Measurements from ENCODE around the gene MS4A6A. TPM values are rescaled to one million over a fixed set of nuclear protein-coding genes. Genes with fewer than 3 reads are reported as not detected.

The MS4A6A gene
- total and polyA plus RNA-seq, 2 donors (not counting 3 experiments of a cell fraction or from before 2014, with no cell fraction given), result 2.7 to 5.0 TPM

DNA sequence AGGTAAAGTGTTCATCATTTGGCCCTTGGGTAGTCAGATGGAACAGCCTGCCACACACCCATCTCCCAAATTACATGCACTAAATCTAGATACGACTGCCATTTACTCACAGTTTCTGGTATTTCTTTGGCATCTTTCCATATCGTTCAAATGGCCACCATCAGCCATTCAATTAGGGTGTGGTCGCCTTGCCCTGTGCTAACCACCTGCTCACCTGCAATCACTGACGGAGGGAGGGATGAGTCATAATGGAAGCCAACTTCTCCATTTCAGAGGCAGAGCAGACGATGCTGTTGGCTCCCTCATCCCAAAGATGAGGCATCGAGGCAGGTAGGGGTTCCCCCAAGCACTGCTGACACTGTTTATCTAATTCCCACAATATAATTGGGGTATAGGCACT, 14.6 kb downstream of the MS4A6A start:
- no peak overlapping the region for H3K4me2 ChIP-seq (ENCODE audit: insufficient read depth, low read length)
- no peaks in the 10 kb centered on the region for H3K36me3 ChIP-seq (ENCODE audit: control insufficient read depth in 2 of 2, extremely low read depth in 1 of 2, insufficient read depth in 2 of 2, low read length in 2 of 2)
- H3K9ac ChIP-seq (replicated peaks; ENCODE audit: extremely low read depth, insufficient read depth, low read length), result no peak overlapping the region
- peak overlapping the region; percentile 86 for H3K27ac ChIP-seq (ENCODE audit: insufficient read depth, low read depth, low read length)
- H4K20me1 ChIP-seq (replicated peaks; ENCODE audit: control insufficient read depth, extremely low read depth, insufficient read depth, low read length), result no peaks in the 10 kb centered on the region
- intact Hi-C loops (cut with micrococcal nuclease), result loop anchor here (2.0 kb wide), 2 partner anchors 176 to 202 kb away; no protein-coding TSS in a partner anchor
- no peak overlapping the region for H2AFZ ChIP-seq (ENCODE audit: low read depth, low read length)
- no peaks in the 10 kb centered on the region for H3K9me1 ChIP-seq (replicated peaks; ENCODE audit: control insufficient read depth, extremely low read depth, insufficient read depth, low read length)
- no peaks in the 10 kb centered on the region for H3K9me3 ChIP-seq (replicated peaks; ENCODE audit: control insufficient read depth, insufficient read depth, low read length)
- H3K4me1 ChIP-seq (ENCODE audit: control insufficient read depth, extremely low read depth, insufficient read depth, low read length), result peaks cover 46% of the 10 kb centered on the region
- FAIRE-seq, result no peak
- dilution Hi-C loops (cut with MboI; ENCODE audit: extremely low pct_ligation_motif_present, low sequenced_read_pairs), result no loop called here
- POLR2A ChIA-PET, result no interaction called here
- no TSS peak for BruUV-seq (replicated peaks)
- DNase-seq (ENCODE audit: low read depth, low spot score), result no peak
- CTCF ChIA-PET, result interaction anchor here (1.1 to 5.3 kb wide), 6 partner anchors 8 to 358 kb away, joined by 3 to 217 read pairs (median 18); partner anchors contain the start of gene MRPL16
- H3K27me3 ChIP-seq (ENCODE audit: control insufficient read depth in 2 of 2, insufficient read depth in 2 of 2, low read length in 2 of 2), result no peaks in the 10 kb centered on the region
- H3K79me2 ChIP-seq (ENCODE audit: control insufficient read depth, insufficient read depth, low read length), result no peaks in the 10 kb centered on the region
- no peak overlapping the region for H3K4me3 ChIP-seq (replicated peaks in 1 of 3; ENCODE audit: insufficient read depth in 1 of 3, low read depth in 1 of 3, low read length in 3 of 3)
- no peak for TF ChIP-seq GATA2 (IDR thresholded peaks at IDR 0.05; ENCODE audit: insufficient read depth, insufficient read length, low read depth, low read length)
- no peak for TF ChIP-seq POLR2AphosphoS5 (IDR thresholded peaks at IDR 0.05; ENCODE audit: insufficient read depth, low read depth, low read length)
- no peak for TF ChIP-seq MYC (IDR thresholded peaks at IDR 0.05; ENCODE audit: low read depth, low read length)
- no peak for TF ChIP-seq FOS (IDR thresholded peaks at IDR 0.05; ENCODE audit: borderline replicate concordance, insufficient read depth, low read length)
- TF ChIP-seq JUN (IDR thresholded peaks at IDR 0.05; ENCODE audit: borderline replicate concordance, insufficient read depth, insufficient read length, low read depth), result peak; percentile 34

DNA sequence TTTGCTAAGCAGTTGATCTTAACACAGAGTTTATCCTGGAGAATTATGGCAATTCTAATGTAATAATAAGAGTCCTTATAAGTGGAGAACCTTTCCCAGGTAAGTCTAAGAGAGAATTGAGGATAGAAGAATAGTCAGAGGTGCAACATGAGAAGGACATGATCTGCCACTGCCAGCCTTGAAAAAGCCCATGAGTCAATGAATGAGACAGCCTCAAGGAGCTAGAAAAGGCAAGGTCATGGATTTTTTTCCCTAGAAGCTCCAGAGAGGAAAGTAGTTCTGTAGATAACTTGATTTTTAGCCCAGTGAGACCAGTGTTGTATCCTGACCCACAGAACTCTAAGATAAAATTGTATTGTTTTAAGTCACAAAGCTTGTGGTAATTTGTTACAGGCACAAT, 16.9 kb downstream of the MS4A6A start:
- H3K4me2 ChIP-seq (ENCODE audit: insufficient read depth, low read length), result peak overlapping the region; percentile 13
- H3K9me3 ChIP-seq (replicated peaks; ENCODE audit: control insufficient read depth, insufficient read depth, low read length), result no peaks in the 10 kb centered on the region
- dilution Hi-C loops (cut with MboI; ENCODE audit: extremely low pct_ligation_motif_present, low sequenced_read_pairs) (no loop called here), intact Hi-C loops (cut with micrococcal nuclease) (loop anchor here (1.0 kb wide), 1 partner anchor 412 kb away; no protein-coding TSS in a partner anchor)
- no peaks in the 10 kb centered on the region for H3K79me2 ChIP-seq (ENCODE audit: control insufficient read depth, insufficient read depth, low read length)
- no peaks in the 10 kb centered on the region for H3K9me1 ChIP-seq (replicated peaks; ENCODE audit: control insufficient read depth, extremely low read depth, insufficient read depth, low read length)
- ChIA-PET POLR2A (no interaction called here), CTCF (interaction anchor here (0.9 to 1.6 kb wide), 6 partner anchors 10 to 343 kb away, joined by 3 to 12 read pairs (median 4); no protein-coding TSS in a partner anchor)
- no peaks in the 10 kb centered on the region for H3K27me3 ChIP-seq (ENCODE audit: control insufficient read depth in 2 of 2, insufficient read depth in 2 of 2, low read length in 2 of 2)
- TF ChIP-seq GATA2 (IDR thresholded peaks at IDR 0.05; ENCODE audit: insufficient read depth, insufficient read length, low read depth, low read length), result no peak
- TF ChIP-seq EZH2 (IDR thresholded peaks at IDR 0.05; ENCODE audit: borderline replicate concordance, low read depth, low read length, severe bottlenecking), result no peak
- TF ChIP-seq POLR2AphosphoS5 (IDR thresholded peaks at IDR 0.05; ENCODE audit: insufficient read depth, low read depth, low read length), result no peak
- H3K4me1 ChIP-seq (ENCODE audit: control insufficient read depth, extremely low read depth, insufficient read depth, low read length), result peaks cover 52% of the 10 kb centered on the region
- no peak overlapping the region for H2AFZ ChIP-seq (ENCODE audit: low read depth, low read length)
- no peaks in the 10 kb centered on the region for H3K36me3 ChIP-seq (ENCODE audit: control insufficient read depth in 2 of 2, extremely low read depth in 1 of 2, insufficient read depth in 2 of 2, low read length in 2 of 2)
- BruUV-seq (replicated peaks), result no TSS peak
- peak overlapping the region; percentile 39 for H3K9ac ChIP-seq (replicated peaks; ENCODE audit: extremely low read depth, insufficient read depth, low read length)
- H3K4me3 ChIP-seq (replicated peaks in 1 of 3; ENCODE audit: insufficient read depth in 1 of 3, low read depth in 1 of 3, low read length in 3 of 3), result no peak overlapping the region
- peak overlapping the region; percentile 75 for H3K27ac ChIP-seq (ENCODE audit: insufficient read depth, low read depth, low read length)
- no peaks in the 10 kb centered on the region for H4K20me1 ChIP-seq (replicated peaks; ENCODE audit: control insufficient read depth, extremely low read depth, insufficient read depth, low read length)
- DNase-seq (ENCODE audit: low read depth, low spot score) (no peak), FAIRE-seq (no peak)

All from endothelial cell of umbilical vein (primary cell).